HK-2 (cell line): ENCODE measurements around the gene CXXC4.

ENCODE experiments used
- DNase-seq: peaks from one replicate; pipeline ENCODE4 v3.0.0-alpha.2; 2018; ENCODE audit not compliant: unreplicated experiment

CXXC4 gene

DNA sequence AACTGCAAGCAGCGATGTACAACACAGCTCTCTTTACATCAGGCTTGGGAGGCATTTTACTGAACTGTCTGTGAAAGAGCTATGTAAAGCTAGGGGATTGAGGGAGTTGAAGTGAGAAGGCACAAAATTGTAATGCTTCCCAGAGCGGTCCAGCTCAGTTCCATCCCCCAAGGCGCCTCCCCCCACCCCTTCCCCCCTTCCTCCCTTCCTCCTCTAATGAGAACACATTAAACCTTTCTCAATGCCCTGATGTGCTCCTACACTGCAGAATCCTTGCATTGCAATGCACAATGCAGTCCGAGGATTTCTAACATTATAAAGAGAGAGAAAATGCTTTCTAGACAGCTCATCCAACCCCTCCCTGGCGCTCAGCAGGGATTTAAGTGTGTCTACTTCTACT, 73.9 kb downstream of the CXXC4 start:
- no peak for DNase-seq
